Gastroesophageal sphincter (tissue), 4 donors: ENCODE data around the gene ZBTB40. TPM values are rescaled to one million over a fixed set of nuclear protein-coding genes. Genes with fewer than 3 reads are reported as not detected.

Experiments used
- ATAC-seq: fragments of 150-250 bp; one replicate; pipeline ENCODE4 v1.9.1; 2016; ENCODE audit warnings: mild to moderate bottlenecking, moderate library complexity
- H3K27ac ChIP-seq, 4 donors: fragments of 200-600 bp; sonication (generic) in 3 of 4; 1 replicate in 3 of 4; 2 replicates in 1 of 4; pipeline ENCODE4 v1.5.1; 2016 to 2019
- H3K27me3 ChIP-seq: fragments of 200-600 bp; sonication (generic); one replicate; pipeline ENCODE4 v1.5.1; 2019
- H3K36me3 ChIP-seq, 2 donors: fragments of 200-600 bp; sonication (generic); one replicate each; pipeline ENCODE4 v1.5.1; 2019; ENCODE audit warnings: control low read depth in 1 of 2
- H3K4me1 ChIP-seq, 3 donors: fragments of 200-600 bp; sonication (generic); 1 replicate in 2 of 3; 2 replicates in 1 of 3; pipeline ENCODE4 v1.5.1; 2016 to 2019; ENCODE audit warnings: control low read depth in 2 of 3
- H3K4me3 ChIP-seq, 2 donors: fragments of 200-600 bp; sonication (generic); one replicate each; pipeline ENCODE4 v1.5.1; 2019; ENCODE audit warnings: mild to moderate bottlenecking in 1 of 2, moderate library complexity in 1 of 2
- H3K9me3 ChIP-seq, 3 donors: fragments of 200-600 bp; sonication (generic); one replicate each; pipeline ENCODE4 v1.5.1; 2017 to 2019; ENCODE audit warnings: control low read depth in 2 of 3
- CTCF ChIP-seq, 4 experiments: fragments of 200-600 bp in 2 of 4; fragments of 450-650 bp in 2 of 4; sonication (generic) in 1 of 4; IDR thresholded peaks; one replicate each; pipeline ENCODE4 v1.5.1; 2017 to 2019; ENCODE audit warnings: antibody characterized with exemption in 4 of 4, mild to moderate bottlenecking in 2 of 4, moderate library complexity in 2 of 4
- EP300 ChIP-seq: sonication (generic); formaldehyde crosslinking; IDR thresholded peaks from one replicate; pipeline ENCODE4 v1.6.1; 2017; ENCODE audit warnings: antibody characterized with exemption, mild to moderate bottlenecking
- POLR2A ChIP-seq, 2 donors: fragments of 450-650 bp; IDR thresholded peaks; one replicate each; pipeline ENCODE4 v1.6.1; 2017; ENCODE audit warnings: antibody characterized with exemption in 2 of 2, mild to moderate bottlenecking in 2 of 2, moderate library complexity in 1 of 2
- POLR2AphosphoS5 ChIP-seq: sonication (generic); formaldehyde crosslinking; IDR thresholded peaks from one replicate; pipeline ENCODE4 v1.6.1; 2017; ENCODE audit warnings: antibody characterized with exemption
- WGBS, 2 donors: methylation state at CpG; one replicate each; pipeline ENCODE4 v1.1.5; 2018; ENCODE audit warnings: low coverage in 1 of 2; 5-methylcytosine and 5-hydroxymethylcytosine counted together
- total RNA-seq, 4 donors: library from RNA; depleted of rRNA; stranded (reverse); fragments of >200 nt; gene quantifications; one replicate each; pipeline ENCODE4 v1.1.0, GENCODE V29; 2016

Gene ZBTB40
- total RNA-seq, 4 donors from 2014 or later = 13.8 to 28.2 (median 18.4) TPM

- TF ChIP-seq CTCF (IDR thresholded peaks at IDR 0.05) (no peak), POLR2A (IDR thresholded peaks at IDR 0.05) (no peak), POLR2AphosphoS5 (no peak), EP300 (no peak)
Measured at GRCh38 chr1:22490309-22490708, 38.7 kb downstream of the ZBTB40 start.

GRCh38 chr1:22491995-22492715 is 40.5 kb downstream of the ZBTB40 start:
- Histone ChIP-seq H3K4me3 (no peak overlapping the region), H3K36me3 (peaks cover 0 to 50% of the 10 kb centered on the region in 2 donors), H3K27ac (no peak overlapping the region), H3K27me3 (no peaks in the 10 kb centered on the region), H3K9me3 (no peaks in the 10 kb centered on the region), H3K4me1 (peaks cover 0 to 9% (median 0%) of the 10 kb centered on the region in 3 donors)
- 75 to 89% methylated on average over 7 to 10 of the region's 10 CpGs for WGBS, 2 donors
- no peak for TF ChIP-seq CTCF (IDR thresholded peaks at IDR 0.05)
- TF ChIP-seq POLR2AphosphoS5 = no peak
- TF ChIP-seq EP300 = no peak
- no peak for TF ChIP-seq POLR2A (IDR thresholded peaks at IDR 0.05)
- ATAC-seq = no peak

More at GRCh38 chr1:22490309-22490708, 38.7 kb downstream of the ZBTB40 start:
- WGBS, 2 donors = no CpG with 5 or more reads among the region's 2 CpGs
- ATAC-seq = no peak
- Histone ChIP-seq H3K36me3 (peaks cover 0 to 32% of the 10 kb centered on the region in 2 donors), H3K4me3 (no peak overlapping the region), H3K27me3 (no peaks in the 10 kb centered on the region), H3K4me1 (peaks cover 0 to 9% (median 0%) of the 10 kb centered on the region in 3 donors), H3K27ac (no peak overlapping the region), H3K9me3 (no peaks in the 10 kb centered on the region)

- 88 to 94% methylated on average over 2 of the region's 2 CpGs for WGBS, 2 donors
- peaks cover 0 to 51% of the 10 kb centered on the region in 2 donors for H3K36me3 ChIP-seq
- no peaks in the 10 kb centered on the region for H3K27me3 ChIP-seq
- TF ChIP-seq POLR2A (IDR thresholded peaks at IDR 0.05) (no peak), CTCF (IDR thresholded peaks at IDR 0.05) (no peak), POLR2AphosphoS5 (no peak)
- H3K9me3 ChIP-seq = no peaks in the 10 kb centered on the region
- H3K27ac ChIP-seq = no peak overlapping the region
- H3K4me1 ChIP-seq = peaks cover 0 to 10% (median under 1%) of the 10 kb centered on the region in 3 donors
- no peak overlapping the region for H3K4me3 ChIP-seq
- ATAC-seq = no peak
Measured at GRCh38 chr1:22494144-22494543, 42.5 kb downstream of the ZBTB40 start.

GRCh38 chr1:22494943-22495579 is 43.4 kb downstream of the ZBTB40 start:
- peaks cover 1 to 19% (median 8%) of the 10 kb centered on the region in 3 donors for H3K4me1 ChIP-seq
- H3K9me3 ChIP-seq = no peaks in the 10 kb centered on the region
- no peak overlapping the region for H3K4me3 ChIP-seq
- no peak for ATAC-seq
- TF ChIP-seq CTCF (IDR thresholded peaks at IDR 0.05) (no peak), POLR2AphosphoS5 (no peak), POLR2A (IDR thresholded peaks at IDR 0.05) (no peak), EP300 (no peak)
- H3K27ac ChIP-seq = no peak overlapping the region
- H3K36me3 ChIP-seq = peaks cover 0 to 47% of the 10 kb centered on the region in 2 donors
- H3K27me3 ChIP-seq = no peaks in the 10 kb centered on the region
- 72 to 76% methylated on average over 4 to 6 of the region's 6 CpGs for WGBS, 2 donors
